GM12878 (cell line): ENCODE measurements around the gene PPIL6.
A peak's percentile ranks its signal among the peaks of the same experiment; 100 is the strongest.

Source experiments
- ATF2 ChIP-seq: IDR thresholded peaks from 2 replicates; pipeline ENCODE4 v1.6.1; 2012; ENCODE audit warnings: low read length, inconsistent platforms
- CTCF ChIP-seq, 3 experiments: IDR thresholded peaks in 2 of 3; conservative IDR thresholded peaks in 1 of 3; 2 replicates each; pipeline ENCODE4 v1.5.1; 2011; ENCODE audit warnings: low read depth in 3 of 3, low read length in 3 of 3, mild to moderate bottlenecking in 3 of 3, control low read depth in 2 of 3, moderate library complexity in 2 of 3, inconsistent platforms in 1 of 3, mixed read lengths in 1 of 3; ENCODE audit not compliant: control insufficient read depth in 2 of 3, insufficient read depth in 1 of 3; ENCODE audit errors: extremely low read depth in 1 of 3
- EP300 ChIP-seq, 2 experiments: fragments of 150-350 bp in 1 of 2; IDR thresholded peaks; 2 replicates each; pipeline ENCODE4 v1.6.1; 2011 to 2012; ENCODE audit warnings: low read depth in 2 of 2, low read length in 2 of 2, borderline replicate concordance in 1 of 2, improper control_type of control experiment in 1 of 2, inconsistent platforms in 1 of 2; ENCODE audit not compliant: control insufficient read depth in 1 of 2
- ESRRA ChIP-seq: IDR thresholded peaks from 2 replicates; pipeline ENCODE4 v1.6.1; 2012; ENCODE audit warnings: mild to moderate bottlenecking, low read length, improper control_type of control experiment
- MYC ChIP-seq: IDR thresholded peaks from 2 replicates; pipeline ENCODE4 v1.6.1; 2011; ENCODE audit warnings: mild to moderate bottlenecking, low read length, moderate library complexity, inconsistent platforms; ENCODE audit not compliant: insufficient read depth, insufficient replicate concordance, insufficient read length, severe bottlenecking
- POLR2A ChIP-seq: IDR thresholded peaks from 2 replicates; pipeline ENCODE4 v1.6.1; 2011; ENCODE audit warnings: low read depth, mild to moderate bottlenecking, low read length
- RAD21 ChIP-seq: IDR thresholded peaks from 2 replicates; pipeline ENCODE4 v1.6.1; 2011; ENCODE audit warnings: mild to moderate bottlenecking, low read depth, low read length, moderate library complexity; ENCODE audit not compliant: insufficient read depth
- TCF3 ChIP-seq: IDR thresholded peaks from 2 replicates; pipeline ENCODE4 v1.6.1; 2012; ENCODE audit warnings: low read depth, mild to moderate bottlenecking, low read length, borderline replicate concordance; ENCODE audit not compliant: insufficient read depth
- USF2 ChIP-seq: IDR thresholded peaks from 2 replicates; pipeline ENCODE4 v1.6.1; 2011; ENCODE audit warnings: low read depth, low read length, improper control_type of control experiment, borderline replicate concordance
- YY1 ChIP-seq: IDR thresholded peaks from 2 replicates; pipeline ENCODE4 v1.6.1; 2011; ENCODE audit warnings: low read depth, mild to moderate bottlenecking, low read length

- TF ChIP-seq MYC: no peak
- no peak for TF ChIP-seq EP300 (IDR thresholded peaks at IDR 0.05; ENCODE audit: borderline replicate concordance in 1 of 2, control insufficient read depth in 1 of 2, low read depth in 2 of 2, low read length in 2 of 2)
- TF ChIP-seq RAD21: no peak
- TF ChIP-seq TCF3: no peak
- no peak for TF ChIP-seq CTCF (IDR thresholded peaks at IDR 0.05 in 2 of 3, conservative IDR thresholded peaks at IDR 0.05 in 1 of 3; ENCODE audit: control insufficient read depth in 2 of 3, extremely low read depth in 1 of 3, insufficient read depth in 1 of 3, low read depth in 3 of 3, low read length in 3 of 3)
- TF ChIP-seq ESRRA: no peak
- no peak for TF ChIP-seq USF2
- no peak for TF ChIP-seq YY1
- no peak for TF ChIP-seq ATF2
- 0 out of 2 replicates have a peak, but pooled peaks have one; percentile 38 for TF ChIP-seq POLR2A
Measured at GRCh38 chr6:109443425-109443950, 3.1 kb upstream of the PPIL6 start.
